NCI-H748 treated with DMSO at 0.1 percent for 48 hours (cell line): ENCODE measurements around the gene MON1A.
"Not testable (repeated sequence)": the region's sequence is repeated elsewhere in the genome, so short reads cannot be mapped to it uniquely, and the experiment has no call there.

Experiments used
- DNase-seq: peaks from one replicate; lab custom pipeline; 2025; lab: John Stamatoyannopoulos, UW

Gene MON1A

GRCh38 chr3:49917806-49918590, 11.6 kb downstream of the MON1A start:
- not testable (repeated sequence) for DNase-seq

GRCh38 chr3:49916686-49917085, 12.9 kb downstream of the MON1A start:
- no peak for DNase-seq

GRCh38 chr3:49914906-49915305, 14.7 kb downstream of the MON1A start:
- no peak for DNase-seq

GRCh38 chr3:49912881-49913281, 16.7 kb downstream of the MON1A start:
- DNase-seq, result no peak

GRCh38 chr3:49911611-49912010, 18.0 kb downstream of the MON1A start:
- no peak for DNase-seq

- DNase-seq, result no peak
These were observed 18.5 kb downstream of the MON1A start for GRCh38 chr3:49911124-49911420.

- DNase-seq, result no peak
These were observed 19.0 kb downstream of the MON1A start for GRCh38 chr3:49910409-49911123.

GRCh38 chr3:49908373-49909199, 21.0 kb downstream of the MON1A start:
- DNase-seq, result no peak

GRCh38 chr3:49906073-49906743, 23.4 kb downstream of the MON1A start:
- DNase-seq, result no peak

- DNase-seq, result not testable (repeated sequence)
These were observed 25.2 kb downstream of the MON1A start for GRCh38 chr3:49904448-49904847.

GRCh38 chr3:49903451-49904424, 25.9 kb downstream of the MON1A start, which contains the start of gene MST1R:
TSS of gene MST1R (minus strand) at chr3:49903873. CDS start at chr3:49903609, 264 bp downstream.
- DNase-seq, result peak; percentile 29

- no peak for DNase-seq
These were observed 26.9 kb downstream of the MON1A start for GRCh38 chr3:49902511-49903345.

GRCh38 chr3:49901366-49902339, 28.0 kb downstream of the MON1A start:
- no peak for DNase-seq

GRCh38 chr3:49900491-49901153, 29.0 kb downstream of the MON1A start:
- no peak for DNase-seq

GRCh38 chr3:49899815-49900214, 29.8 kb downstream of the MON1A start:
- DNase-seq, result no peak

- no peak for DNase-seq
These were observed 30.6 kb downstream of the MON1A start for GRCh38 chr3:49898991-49899390.

GRCh38 chr3:49896345-49896744, 33.3 kb downstream of the MON1A start:
- DNase-seq, result no peak

- no peak for DNase-seq
These were observed 33.8 kb downstream of the MON1A start for GRCh38 chr3:49895791-49896190.
